ENCODE results near the gene FOCAD.

The FOCAD gene

GRCh38 chr9:20790721-20791120 lies 106.7 kb downstream of the FOCAD start:
- DNase-seq (ENCODE audit: low spot score) = no peak

GRCh38 chr9:20791682-20792081 lies 107.6 kb downstream of the FOCAD start:
- DNase-seq (ENCODE audit: low spot score) = no peak

DNA sequence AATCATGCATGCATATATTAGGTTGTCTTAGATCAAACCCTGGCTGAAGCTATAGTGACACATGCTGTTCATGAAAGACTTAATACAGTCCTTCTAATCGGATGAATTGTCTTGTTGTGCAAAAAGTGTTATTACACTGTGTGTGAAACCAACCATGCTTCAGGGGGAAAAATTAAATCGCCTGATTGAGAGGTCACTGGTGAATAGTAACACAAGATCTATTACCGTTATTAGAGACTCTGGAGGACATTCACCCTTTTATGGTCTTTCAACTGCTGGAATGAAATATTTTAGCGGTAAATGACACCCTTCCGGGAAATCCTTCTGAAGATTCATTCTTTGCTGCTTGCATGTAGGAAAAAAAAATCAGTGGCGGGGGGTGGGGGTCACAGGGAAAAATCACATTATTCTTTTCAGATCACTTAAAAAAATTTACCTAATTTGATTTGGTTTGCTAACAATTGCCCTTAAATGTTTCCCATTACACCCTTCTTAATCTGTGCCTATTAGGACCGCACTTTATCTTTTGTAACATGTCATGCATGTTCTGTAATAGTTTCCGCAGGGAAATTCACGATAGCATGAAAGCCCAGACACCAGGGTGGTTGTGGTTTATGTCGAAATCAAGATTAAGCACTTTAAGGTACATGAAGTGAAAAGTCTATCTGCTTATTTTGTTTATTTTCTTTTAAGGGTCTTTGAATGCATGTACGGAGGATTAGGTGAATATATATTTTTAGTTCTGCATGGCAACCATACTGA lies 120.6 kb downstream of the FOCAD start:
- no peak for DNase-seq (ENCODE audit: low spot score)

DNA sequence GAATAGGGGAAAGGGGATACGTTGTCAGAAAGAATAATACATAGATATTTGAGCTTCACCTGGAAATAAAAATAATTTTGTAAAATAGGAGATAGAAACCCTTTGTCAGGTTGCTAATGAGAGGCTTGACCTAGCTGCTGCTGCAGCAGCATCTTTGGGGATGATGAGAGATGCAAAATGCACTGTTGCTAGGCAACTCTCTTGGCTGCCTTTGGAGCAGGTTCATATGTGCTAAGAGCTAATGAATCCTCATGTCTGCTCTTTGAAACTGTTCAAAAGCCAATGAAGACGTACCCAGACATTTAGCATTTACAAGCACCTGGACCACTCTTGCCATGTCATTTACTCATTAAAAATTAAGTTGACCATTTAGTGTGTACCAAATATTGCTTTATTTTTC lies 121.7 kb downstream of the FOCAD start:
- no peak for DNase-seq (ENCODE audit: low spot score)

GRCh38 chr9:20808002-20808401 lies 123.9 kb downstream of the FOCAD start:
- no peak for DNase-seq (ENCODE audit: low spot score)

DNA sequence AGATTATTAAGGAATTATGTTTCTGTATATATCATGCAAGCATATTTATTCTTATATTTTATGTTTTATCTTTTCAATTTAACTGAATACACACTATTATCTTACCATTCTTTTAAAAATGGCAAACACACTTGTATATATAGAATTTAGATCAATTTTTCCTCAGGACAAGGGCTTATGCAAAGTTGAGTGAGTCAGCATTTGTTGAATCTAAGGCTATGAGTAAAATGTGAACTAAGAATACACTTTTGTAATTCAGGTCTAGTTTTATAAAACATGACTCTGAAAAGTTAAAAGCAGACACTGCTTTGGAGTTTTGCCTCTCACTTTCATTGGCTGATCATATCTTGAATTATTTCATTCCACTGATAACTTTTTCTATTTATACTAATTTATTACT lies 127.8 kb downstream of the FOCAD start:
- DNase-seq (ENCODE audit: low spot score) = peak; percentile 7

DNA sequence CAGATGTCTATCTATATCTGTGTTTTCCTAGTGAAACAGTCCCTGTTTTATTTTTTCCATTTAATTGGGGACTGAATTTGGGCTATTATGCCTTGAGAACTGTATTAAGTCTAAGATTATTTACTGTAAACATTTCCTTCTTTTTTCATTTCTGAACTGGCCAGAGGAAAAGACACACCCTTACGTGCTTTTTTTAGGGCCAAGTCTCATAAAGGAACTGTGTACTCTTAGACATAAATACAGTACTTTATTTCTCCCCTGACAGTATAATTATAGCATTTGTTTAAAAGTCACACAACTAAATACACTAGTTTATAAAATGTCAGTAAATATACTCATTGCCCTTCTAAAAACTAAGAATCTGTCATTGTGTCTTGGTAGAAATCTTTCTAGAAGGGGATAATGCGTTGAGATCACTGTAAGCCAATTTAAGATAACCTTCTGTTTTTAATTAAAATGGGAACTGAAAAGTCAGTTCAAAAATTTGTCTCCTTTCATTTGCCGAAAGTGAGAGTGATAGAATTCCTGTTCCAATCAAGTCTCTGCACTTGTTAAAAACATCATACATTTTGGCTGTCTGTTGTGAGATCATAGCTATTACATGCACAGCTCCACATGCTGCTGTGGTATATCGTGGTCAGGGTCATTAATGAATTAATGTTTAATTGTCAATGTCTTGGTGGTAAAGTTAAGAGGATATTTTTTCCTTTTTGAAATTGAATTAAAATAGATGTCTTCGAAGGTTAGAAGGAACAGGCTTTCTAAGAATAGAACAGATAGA lies 132.1 kb downstream of the FOCAD start:
- no peak for DNase-seq (ENCODE audit: low spot score)

GRCh38 chr9:20823051-20823450 lies 139.0 kb downstream of the FOCAD start:
- peak; percentile 14 for DNase-seq (ENCODE audit: low spot score)

DNA sequence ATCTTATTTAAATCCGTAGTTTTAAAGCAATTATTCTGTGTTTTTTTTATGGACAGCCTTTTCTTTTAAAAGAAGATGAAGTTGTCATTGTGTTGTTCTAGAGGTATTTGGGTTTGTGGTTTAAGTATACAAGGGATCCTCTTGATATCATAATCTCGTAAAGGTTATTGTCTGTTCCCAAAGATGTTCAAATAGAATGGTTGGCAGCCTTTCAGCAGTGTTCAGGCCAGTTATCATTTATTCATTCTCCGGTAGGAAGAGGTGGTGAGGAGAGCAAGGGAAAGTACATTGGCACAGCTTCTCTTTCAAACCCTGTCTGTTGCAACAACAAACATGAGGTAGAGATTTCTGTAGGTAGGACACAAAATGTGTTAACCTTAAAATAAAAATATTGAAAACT lies 147.0 kb downstream of the FOCAD start:
- no peak for DNase-seq (ENCODE audit: low spot score)

DNA sequence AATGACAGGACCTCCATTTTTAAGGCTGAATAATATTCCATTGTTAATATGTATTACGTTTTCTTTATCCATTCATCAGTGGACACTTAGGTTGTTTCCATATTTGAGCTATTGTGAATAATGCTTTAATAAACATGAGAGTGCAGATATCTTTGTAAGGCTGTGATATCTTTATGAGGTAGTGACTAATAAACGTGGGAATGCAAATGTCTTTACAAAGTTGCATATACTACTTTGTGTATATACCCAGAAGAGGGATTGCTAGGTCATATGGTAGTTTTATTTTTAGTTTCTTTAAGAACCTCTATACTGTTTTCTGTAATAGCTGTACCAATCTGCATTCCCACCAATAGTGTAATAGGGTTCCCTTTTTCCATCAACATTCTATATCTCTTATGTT lies 148.7 kb downstream of the FOCAD start:
- no peak for DNase-seq (ENCODE audit: low spot score)

DNA sequence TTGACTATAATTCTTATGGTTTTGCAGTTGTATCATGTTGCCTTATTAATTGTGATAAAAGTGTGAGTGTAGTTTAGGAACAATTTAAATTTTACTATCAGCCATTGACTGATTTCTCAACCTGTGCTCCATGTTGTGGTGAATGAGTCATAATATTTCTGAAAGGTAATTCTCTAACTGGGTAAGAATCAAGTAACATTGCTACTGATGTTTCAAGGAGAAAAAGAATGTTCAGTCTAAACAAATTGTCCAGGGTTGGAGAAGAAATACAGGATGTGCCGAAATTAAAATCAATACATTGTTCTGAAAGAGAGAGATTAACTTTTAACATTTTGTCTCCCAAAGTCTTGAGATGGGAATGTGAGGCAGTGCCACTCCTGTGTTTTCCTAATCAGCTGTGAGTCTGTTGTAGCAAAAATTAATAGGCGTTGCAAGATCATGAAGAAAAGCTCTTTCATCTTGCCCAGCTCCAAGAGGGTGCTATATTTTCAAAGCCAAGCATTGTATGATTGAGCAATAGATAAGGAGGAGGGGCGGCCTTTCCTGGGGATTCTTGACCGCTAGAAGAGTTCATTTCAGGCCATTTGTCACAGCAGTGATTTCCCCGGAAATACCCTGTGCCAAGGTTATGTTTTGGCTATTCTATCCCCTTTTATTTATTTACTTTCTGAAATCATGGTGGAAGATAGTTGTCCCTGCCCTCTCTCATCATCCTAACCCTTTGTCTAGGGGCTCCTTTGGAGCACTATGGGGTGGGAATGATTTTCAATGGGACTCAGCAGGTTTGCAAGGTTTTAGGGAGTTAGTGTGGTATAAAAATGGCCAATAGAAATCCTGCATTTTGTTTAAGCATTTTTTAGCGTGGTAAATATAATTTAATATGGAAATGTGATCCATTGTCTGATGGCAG lies 151.6 kb downstream of the FOCAD start:
- peak; percentile 14 for DNase-seq (ENCODE audit: low spot score)

DNA sequence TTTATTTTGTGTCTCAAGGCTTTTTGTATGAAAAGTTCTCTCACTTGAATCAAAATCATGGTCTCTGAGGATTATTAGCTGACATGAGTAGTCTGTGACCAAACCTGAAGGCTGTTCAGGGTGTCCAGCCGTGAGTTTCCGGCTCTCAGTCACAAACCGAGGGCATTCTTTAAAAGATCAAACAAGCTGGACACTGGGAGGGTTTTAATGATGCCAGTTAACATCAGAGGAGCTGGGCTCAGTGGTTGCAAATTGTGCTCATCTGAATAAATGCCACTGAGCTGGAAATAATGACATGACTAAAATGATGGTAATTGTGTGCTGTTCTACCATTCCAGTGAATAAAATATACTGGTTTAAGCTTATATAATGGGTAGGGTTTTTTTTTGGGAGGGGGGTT lies 153.1 kb downstream of the FOCAD start:
- no peak for DNase-seq (ENCODE audit: low spot score)

DNA sequence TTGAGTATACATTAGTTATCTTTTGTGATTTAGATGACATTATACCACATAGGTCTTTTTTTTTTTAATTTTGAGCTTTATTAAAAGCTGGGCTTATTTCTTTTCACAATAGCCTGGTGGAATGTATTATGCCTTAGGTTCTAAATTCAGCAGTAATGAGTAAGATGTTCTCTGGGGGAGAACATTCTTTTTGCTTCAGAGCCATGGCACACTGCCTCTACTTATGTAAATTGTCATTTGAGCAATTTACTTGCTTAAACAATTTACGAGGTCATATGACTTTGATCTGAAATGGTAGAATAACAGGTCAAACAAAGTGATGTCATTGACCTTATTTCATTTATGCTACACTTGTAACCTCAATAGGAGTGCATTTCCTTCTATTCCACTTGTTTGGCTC lies 154.2 kb downstream of the FOCAD start:
- peak; percentile 21 for DNase-seq (ENCODE audit: low spot score)

DNA sequence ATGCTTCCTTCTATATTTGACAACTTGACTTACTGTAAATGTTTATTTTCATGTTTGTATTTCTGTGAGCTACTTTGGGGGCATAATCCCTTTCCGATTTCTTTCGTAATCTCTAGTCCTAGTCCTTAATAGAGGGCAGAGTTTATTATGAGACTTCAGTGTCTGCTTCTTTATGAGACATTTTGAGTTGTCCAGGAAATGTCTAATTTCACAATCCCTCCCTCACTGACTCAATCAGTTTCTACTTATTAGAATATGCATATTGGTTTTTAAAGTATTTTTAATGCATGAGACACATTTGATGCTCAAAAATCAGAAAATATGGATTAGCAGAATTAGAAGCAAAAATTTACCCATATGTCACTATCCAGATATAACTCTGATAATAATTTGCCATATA lies 160.9 kb downstream of the FOCAD start:
- no peak for DNase-seq (ENCODE audit: low spot score)

- peak; percentile 7 for DNase-seq (ENCODE audit: low spot score)
Measured at GRCh38 chr9:20848490-20848889, 164.4 kb downstream of the FOCAD start.

- no peak for DNase-seq (ENCODE audit: low spot score)
Measured at GRCh38 chr9:20853866-20854265, 169.8 kb downstream of the FOCAD start.

- no peak for DNase-seq (ENCODE audit: low spot score)
Measured at GRCh38 chr9:20854444-20854843, 170.4 kb downstream of the FOCAD start.

- DNase-seq (ENCODE audit: low spot score) = no peak
Measured at GRCh38 chr9:20863945-20864344, 179.9 kb downstream of the FOCAD start.

DNA sequence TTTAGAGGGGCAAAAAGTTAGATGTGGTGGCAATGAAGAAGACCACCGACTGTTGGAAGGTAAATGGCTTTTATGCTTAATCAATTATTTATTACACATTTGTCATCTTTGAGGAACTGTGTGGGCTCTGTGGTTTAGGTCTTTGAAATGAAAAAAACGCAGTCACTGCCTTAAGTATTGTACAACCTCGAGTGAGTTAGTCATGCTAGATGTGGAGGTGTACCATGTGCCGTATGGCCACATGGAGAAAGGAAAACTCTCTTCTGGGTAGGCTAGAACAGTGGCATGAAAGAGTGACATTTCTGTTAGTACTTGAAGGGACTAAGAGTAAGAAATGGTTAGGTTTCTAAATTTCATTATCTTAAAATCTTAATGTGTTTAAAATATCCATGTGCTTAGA lies 181.3 kb downstream of the FOCAD start:
- DNase-seq (ENCODE audit: low spot score) = no peak

DNA sequence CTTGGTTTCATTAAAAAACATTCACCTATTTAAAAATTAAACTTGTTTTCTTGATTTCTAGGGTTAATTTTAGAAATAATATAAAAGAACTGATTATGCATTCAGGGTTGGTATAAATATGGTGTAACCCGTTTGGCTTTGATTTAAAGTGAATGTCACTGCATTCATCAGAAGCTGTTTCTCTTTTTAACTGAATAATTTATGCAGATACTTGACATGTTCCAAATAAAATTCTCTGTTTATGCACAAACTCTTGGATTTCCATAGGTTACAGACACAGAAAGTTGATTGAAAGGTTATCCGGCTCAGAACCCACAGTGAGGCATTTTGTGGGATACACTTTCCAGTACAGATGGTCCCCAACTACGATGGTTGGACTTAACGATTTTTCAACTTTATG lies 186.1 kb downstream of the FOCAD start:
- DNase-seq (ENCODE audit: low spot score) = no peak

DNA sequence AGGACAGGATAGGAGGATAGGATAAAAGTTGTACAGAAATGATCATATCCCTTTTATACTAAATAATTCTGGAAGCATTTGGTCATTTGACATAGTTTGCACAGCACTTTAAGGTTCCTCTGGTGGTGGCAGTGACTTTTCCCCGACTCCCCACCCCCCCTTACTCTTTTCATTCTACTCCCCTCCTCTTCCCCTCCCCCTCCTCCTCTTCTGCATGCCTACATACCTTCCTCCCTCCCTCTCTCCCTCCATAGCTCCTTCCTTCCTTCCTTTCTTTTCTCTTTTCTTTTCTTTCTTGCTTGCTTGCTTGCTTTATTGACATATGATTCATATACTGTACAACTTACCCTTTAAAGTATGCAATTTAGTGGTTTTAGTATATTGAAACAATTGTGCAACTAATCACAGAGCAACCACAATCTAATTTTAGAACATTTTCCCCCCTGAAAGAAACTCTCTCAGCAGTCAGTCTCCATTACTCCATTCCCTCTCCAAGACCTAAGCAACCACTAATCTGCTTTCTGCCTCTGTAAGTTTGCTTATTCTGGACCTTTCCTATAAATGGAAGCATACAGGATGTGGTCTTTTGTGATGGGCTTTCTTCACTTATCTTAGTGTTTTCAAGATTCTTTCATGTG lies 188.4 kb downstream of the FOCAD start:
- peak; percentile 35 for DNase-seq (ENCODE audit: low spot score)

GRCh38 chr9:20873240-20873865 lies 189.3 kb downstream of the FOCAD start:
- DNase-seq (ENCODE audit: low spot score) = no peak

All from AG20443 (cell line).